Measurements from ENCODE around the gene PLEK2. TPM values are rescaled to one million over a fixed set of nuclear protein-coding genes. Genes with fewer than 3 reads are reported as not detected.

The PLEK2 gene
- total RNA-seq, 1 donor from 2014 or later, result not detected

DNA sequence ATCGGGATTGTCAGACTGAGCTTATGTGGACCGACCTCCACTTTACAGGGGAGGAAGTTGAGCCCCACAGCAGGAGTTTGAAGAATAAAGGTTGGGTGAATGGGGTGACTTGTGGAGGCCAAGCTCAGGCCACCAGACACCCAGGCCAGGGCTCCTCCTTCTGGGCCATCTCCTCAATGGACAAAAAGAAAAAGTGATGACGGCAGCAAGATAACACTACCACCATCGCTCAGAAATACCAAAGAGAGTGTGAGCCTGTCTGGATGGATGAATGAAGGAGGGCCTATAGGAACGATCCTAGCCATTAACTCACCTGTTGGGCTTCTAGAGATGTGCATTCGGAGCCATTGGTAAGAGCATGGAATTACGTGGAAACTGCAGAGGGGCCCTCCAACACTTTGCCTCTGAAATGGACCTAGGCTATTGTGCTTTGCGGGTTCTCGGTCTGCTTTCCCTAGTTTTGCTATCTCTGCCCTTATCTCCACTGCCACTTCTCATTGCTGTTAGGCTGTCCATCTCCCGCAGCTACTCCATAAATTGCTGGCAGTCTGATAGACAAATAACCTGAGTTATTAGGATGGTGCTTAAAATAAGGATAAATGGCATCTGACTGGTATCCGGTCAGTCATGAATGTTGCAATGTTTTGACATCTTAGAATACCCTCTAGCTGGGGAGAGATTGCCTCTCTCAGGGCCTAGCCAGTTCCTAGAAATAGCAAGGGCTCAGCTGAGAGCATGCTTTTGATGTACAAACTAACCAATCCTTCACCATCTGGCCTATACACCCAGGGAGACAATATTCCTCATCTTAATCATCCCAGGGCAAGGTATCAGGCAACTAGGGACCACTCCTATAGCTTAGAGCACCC lies 9.6 kb upstream of the PLEK2 start:
- Histone ChIP-seq H3K27ac (replicated peaks) (no peak overlapping the region), H3K4me3 (no peak overlapping the region), H3K27me3 (ENCODE audit: low read depth) (peaks cover 8% of the 10 kb centered on the region), H3K4me1 (no peaks in the 10 kb centered on the region), H3K36me3 (no peaks in the 10 kb centered on the region), H3K9me3 (replicated peaks) (no peaks in the 10 kb centered on the region)
- no peak for DNase-seq
- intact Hi-C loops (cut with micrococcal nuclease), result no loop called here
- TF ChIP-seq, protein P1, sequence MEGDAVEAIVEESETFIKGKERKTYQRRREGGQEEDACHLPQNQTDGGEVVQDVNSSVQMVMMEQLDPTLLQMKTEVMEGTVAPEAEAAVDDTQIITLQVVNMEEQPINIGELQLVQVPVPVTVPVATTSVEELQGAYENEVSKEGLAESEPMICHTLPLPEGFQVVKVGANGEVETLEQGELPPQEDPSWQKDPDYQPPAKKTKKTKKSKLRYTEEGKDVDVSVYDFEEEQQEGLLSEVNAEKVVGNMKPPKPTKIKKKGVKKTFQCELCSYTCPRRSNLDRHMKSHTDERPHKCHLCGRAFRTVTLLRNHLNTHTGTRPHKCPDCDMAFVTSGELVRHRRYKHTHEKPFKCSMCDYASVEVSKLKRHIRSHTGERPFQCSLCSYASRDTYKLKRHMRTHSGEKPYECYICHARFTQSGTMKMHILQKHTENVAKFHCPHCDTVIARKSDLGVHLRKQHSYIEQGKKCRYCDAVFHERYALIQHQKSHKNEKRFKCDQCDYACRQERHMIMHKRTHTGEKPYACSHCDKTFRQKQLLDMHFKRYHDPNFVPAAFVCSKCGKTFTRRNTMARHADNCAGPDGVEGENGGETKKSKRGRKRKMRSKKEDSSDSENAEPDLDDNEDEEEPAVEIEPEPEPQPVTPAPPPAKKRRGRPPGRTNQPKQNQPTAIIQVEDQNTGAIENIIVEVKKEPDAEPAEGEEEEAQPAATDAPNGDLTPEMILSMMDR (IDR thresholded peaks at IDR 0.05; ENCODE audit: borderline replicate concordance), result no peak

DNA sequence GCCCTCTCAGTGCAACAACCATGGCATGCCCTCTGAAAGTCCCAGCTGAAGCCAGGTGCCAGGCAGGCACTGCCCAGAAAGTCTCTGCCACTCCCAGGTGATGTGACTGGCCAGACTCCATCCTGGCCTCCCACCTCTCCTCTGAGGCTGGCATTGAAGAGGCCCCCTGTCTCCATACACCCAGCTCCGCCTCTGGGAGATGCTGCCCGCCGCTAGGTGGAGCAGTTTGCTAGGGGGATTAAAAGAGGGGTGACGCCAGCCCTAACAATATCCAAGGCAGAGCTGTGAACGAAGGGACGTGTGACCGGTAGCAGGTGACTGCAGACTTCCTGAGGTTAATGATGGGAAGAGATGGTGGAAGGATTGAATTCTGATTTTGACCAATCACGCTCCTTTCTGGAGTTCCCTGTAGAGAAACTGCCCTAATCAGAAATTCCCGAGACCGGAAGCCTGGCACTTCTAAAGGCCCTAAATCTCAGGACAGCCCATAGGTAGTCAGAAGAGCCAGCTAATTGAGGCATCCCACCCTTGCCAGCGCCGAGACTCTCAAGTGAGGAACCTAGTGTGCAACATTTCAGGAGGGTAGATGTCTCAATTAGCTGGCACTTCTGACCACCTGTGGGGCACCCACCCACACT lies 8.3 kb upstream of the PLEK2 start:
- H3K27ac ChIP-seq (replicated peaks), result no peak overlapping the region
- intact Hi-C loops (cut with micrococcal nuclease), result no loop called here
- no peaks in the 10 kb centered on the region for H3K36me3 ChIP-seq
- no peaks in the 10 kb centered on the region for H3K4me1 ChIP-seq
- H3K4me3 ChIP-seq, result no peak overlapping the region
- TF ChIP-seq, protein P1 (IDR thresholded peaks at IDR 0.05; ENCODE audit: borderline replicate concordance), result peak; percentile 44
- H3K9me3 ChIP-seq (replicated peaks), result no peaks in the 10 kb centered on the region
- peaks cover 9% of the 10 kb centered on the region for H3K27me3 ChIP-seq (ENCODE audit: low read depth)
- DNase-seq, result no peak

DNA sequence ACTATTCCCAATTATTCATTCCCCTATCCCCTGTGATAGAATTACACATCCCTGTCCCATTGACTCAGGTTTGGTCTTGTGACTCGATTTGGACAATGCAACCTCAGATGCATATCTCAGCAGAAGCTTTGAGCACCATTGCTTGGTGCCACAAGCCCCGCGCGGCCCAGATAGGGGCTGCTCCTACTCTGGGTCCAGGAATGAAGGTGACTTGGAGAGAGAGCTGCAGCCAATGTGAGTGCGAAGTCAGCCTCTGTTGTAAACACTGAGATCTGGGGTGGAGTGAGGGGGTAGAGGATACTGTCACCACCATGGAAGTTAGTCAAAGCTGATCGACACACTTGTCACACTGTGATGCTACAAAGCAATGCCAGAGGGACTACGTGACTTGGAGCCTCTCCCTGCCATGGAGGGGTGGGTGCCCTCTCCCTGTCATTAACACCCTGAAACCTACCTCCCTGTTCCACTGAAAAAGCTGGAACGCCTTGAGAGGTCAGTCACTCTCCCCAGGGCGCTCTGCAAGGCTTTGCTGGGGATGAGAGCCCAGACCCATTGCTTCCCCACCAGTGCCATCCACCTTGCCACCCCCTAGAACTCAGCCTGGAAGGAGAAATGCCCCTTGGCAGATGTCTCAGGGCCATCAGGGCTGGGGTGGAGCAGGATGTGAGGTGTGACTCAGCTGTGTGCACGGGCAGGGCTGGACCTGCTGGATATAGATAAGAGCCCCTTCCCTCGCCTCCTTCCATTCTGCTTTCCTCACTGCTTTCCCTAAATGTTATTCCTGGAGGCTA lies 6.6 kb upstream of the PLEK2 start:
- no peaks in the 10 kb centered on the region for H3K36me3 ChIP-seq
- H3K4me3 ChIP-seq, result no peak overlapping the region
- DNase-seq, result no peak
- intact Hi-C loops (cut with micrococcal nuclease), result no loop called here
- TF ChIP-seq, protein P1 (IDR thresholded peaks at IDR 0.05; ENCODE audit: borderline replicate concordance), result no peak
- no peaks in the 10 kb centered on the region for H3K9me3 ChIP-seq (replicated peaks)
- H3K27me3 ChIP-seq (ENCODE audit: low read depth), result peaks cover 3% of the 10 kb centered on the region
- H3K4me1 ChIP-seq, result no peaks in the 10 kb centered on the region
- H3K27ac ChIP-seq (replicated peaks), result no peak overlapping the region

DNA sequence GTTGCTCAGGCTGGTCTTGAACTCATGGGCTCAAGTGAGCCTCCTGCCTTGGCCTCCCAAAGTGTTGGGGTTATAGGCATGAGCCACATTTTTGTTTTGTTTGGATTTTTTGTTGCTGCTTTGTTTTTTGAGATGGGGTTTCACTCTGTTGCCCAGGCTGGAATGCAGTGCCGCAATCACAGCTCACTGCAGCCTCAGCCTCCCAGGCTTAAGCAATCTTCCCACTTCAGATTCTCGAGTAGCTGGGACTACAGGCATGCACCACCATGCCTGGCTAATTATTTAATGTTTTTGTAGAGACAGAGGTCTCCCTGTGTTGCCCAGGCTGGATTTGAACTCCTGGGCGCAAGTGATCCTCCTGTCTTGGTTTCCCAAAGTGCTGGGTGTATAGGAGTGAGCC lies 5.7 kb upstream of the PLEK2 start:
- DNase-seq, result no peak

DNA sequence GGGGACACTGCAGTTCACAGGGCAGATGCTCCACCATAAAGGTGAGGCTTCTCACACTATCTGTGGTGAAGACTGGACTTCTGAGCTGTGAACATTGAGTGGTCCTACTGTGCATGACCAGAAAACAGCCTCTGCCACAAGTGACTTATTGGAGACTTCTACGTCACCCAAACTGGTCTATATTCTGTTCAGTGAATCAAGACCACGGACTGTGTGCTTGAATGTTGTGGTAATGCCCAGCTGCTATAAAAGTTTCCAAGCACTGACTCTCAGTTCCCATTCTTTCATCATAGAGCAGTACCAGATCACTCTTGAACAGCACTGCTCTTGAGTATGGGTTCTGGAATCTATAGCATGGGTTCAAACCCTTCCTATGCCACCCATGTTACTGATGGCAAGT lies 4.8 kb upstream of the PLEK2 start:
- Histone ChIP-seq H3K4me1 (peaks cover 8% of the 10 kb centered on the region), H3K27me3 (ENCODE audit: low read depth) (peaks cover 14% of the 10 kb centered on the region), H3K4me3 (no peak overlapping the region), H3K36me3 (no peaks in the 10 kb centered on the region), H3K27ac (replicated peaks) (no peak overlapping the region), H3K9me3 (replicated peaks) (no peaks in the 10 kb centered on the region)
- no peak for DNase-seq
- TF ChIP-seq, protein P1 (IDR thresholded peaks at IDR 0.05; ENCODE audit: borderline replicate concordance), result no peak
- intact Hi-C loops (cut with micrococcal nuclease), result no loop called here

More for the DNA sequence above, 5.7 kb upstream of the PLEK2 start:
- Histone ChIP-seq H3K36me3 (no peaks in the 10 kb centered on the region), H3K4me3 (no peak overlapping the region), H3K4me1 (no peaks in the 10 kb centered on the region), H3K27me3 (ENCODE audit: low read depth) (peaks cover 6% of the 10 kb centered on the region), H3K9me3 (replicated peaks) (no peaks in the 10 kb centered on the region), H3K27ac (replicated peaks) (no peak overlapping the region)
- TF ChIP-seq, protein P1 (IDR thresholded peaks at IDR 0.05; ENCODE audit: borderline replicate concordance), result no peak
- intact Hi-C loops (cut with micrococcal nuclease), result no loop called here

Measured in left ventricle myocardium inferior (tissue), 1 donor.